Measurements from ENCODE around the gene KRTAP13-2. TPM values are rescaled to one million over a fixed set of nuclear protein-coding genes. Genes with fewer than 3 reads are reported as not detected.

Gene KRTAP13-2
- total RNA-seq, 1 donor from 2014 or later, result not detected

GRCh38 chr21:30345014-30345413, 27.1 kb downstream of the KRTAP13-2 start:
- Mint-ChIP-seq H3K4me3 (no peak overlapping the region), H3K9me3 (peaks cover 8% of the 10 kb centered on the region), H3K4me1 (peaks cover 9% of the 10 kb centered on the region), H3K27me3 (ENCODE audit: insufficient read depth, low read depth) (peaks cover 4% of the 10 kb centered on the region), H3K36me3 (no peaks in the 10 kb centered on the region), H3K27ac (no peak overlapping the region)
- no peak overlapping the region for H3K4me3 ChIP-seq
- H3K27me3 ChIP-seq, result no peaks in the 10 kb centered on the region
- DNase-seq (ENCODE audit: low spot score), result peak; percentile 8
- TF ChIP-seq CTCF (IDR thresholded peaks at IDR 0.05), result peak; percentile 21
- TF ChIP-seq EZH2 (IDR thresholded peaks at IDR 0.05), result no peak
- H3K36me3 ChIP-seq, result no peaks in the 10 kb centered on the region
- no peaks in the 10 kb centered on the region for H3F3A ChIP-seq (ENCODE audit: low read depth)
- no peaks in the 10 kb centered on the region for H4K20me1 ChIP-seq (ENCODE audit: low read depth)
- no peak overlapping the region for H3K9ac ChIP-seq
- no peak overlapping the region for H3K27ac ChIP-seq
- H2AFZ ChIP-seq (replicated peaks), result no peak overlapping the region
- H3K4me1 ChIP-seq, result peaks cover 3% of the 10 kb centered on the region
- H3K4me2 ChIP-seq, result no peak overlapping the region
- no peaks in the 10 kb centered on the region for H3K9me3 ChIP-seq (ENCODE audit: low read depth)
- H3K79me2 ChIP-seq (ENCODE audit: low read depth), result no peaks in the 10 kb centered on the region

GRCh38 chr21:30340714-30341573, 31.1 kb downstream of the KRTAP13-2 start:
- H3K4me1 Mint-ChIP-seq, result no peaks in the 10 kb centered on the region
- Histone ChIP-seq H3K9me3 (ENCODE audit: low read depth) (no peaks in the 10 kb centered on the region), H3K27ac (no peak overlapping the region), H3K79me2 (ENCODE audit: low read depth) (no peaks in the 10 kb centered on the region), H2AFZ (replicated peaks) (no peak overlapping the region), H3K4me1 (no peaks in the 10 kb centered on the region), H3K27me3 (no peaks in the 10 kb centered on the region), H3K4me2 (no peak overlapping the region), H3K9ac (no peak overlapping the region), H3K4me3 (no peak overlapping the region), H4K20me1 (ENCODE audit: low read depth) (no peaks in the 10 kb centered on the region), H3F3A (ENCODE audit: low read depth) (no peaks in the 10 kb centered on the region), H3K36me3 (no peaks in the 10 kb centered on the region)
- DNase-seq (ENCODE audit: low spot score), result peak; percentile 52
- no peaks in the 10 kb centered on the region for H3K36me3 Mint-ChIP-seq
- no peak overlapping the region for H3K4me3 Mint-ChIP-seq
- peaks cover 8% of the 10 kb centered on the region for H3K9me3 Mint-ChIP-seq
- TF ChIP-seq EZH2phosphoT487 (IDR thresholded peaks at IDR 0.05), result no peak
- no peak for TF ChIP-seq EZH2 (IDR thresholded peaks at IDR 0.05)
- TF ChIP-seq CTCF (IDR thresholded peaks at IDR 0.05), result peak; percentile 96
- H3K27me3 Mint-ChIP-seq (ENCODE audit: insufficient read depth, low read depth), result no peaks in the 10 kb centered on the region
- H3K27ac Mint-ChIP-seq, result no peak overlapping the region

DNA sequence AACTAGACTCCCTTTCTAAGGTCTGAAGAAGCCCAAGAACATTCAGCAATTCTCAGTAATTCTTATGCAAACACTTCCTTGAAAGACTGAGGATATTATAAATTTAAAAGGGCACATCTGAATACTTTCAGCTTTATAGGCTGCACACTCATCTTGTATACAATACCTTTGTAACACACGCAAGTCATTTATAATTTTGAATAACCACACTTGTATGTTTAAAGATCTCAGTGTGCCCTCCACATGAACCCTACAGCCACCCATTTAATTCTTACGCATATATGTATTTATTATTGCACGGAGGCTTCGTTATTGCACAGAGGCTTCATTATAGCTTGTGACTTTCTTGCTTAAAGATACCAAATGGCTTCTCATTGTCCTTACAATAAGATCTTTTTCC, 33.4 kb downstream of the KRTAP13-2 start:
- no peaks in the 10 kb centered on the region for H4K20me1 ChIP-seq (ENCODE audit: low read depth)
- H3K79me2 ChIP-seq (ENCODE audit: low read depth), result no peaks in the 10 kb centered on the region
- H3K27me3 Mint-ChIP-seq (ENCODE audit: insufficient read depth, low read depth), result no peaks in the 10 kb centered on the region
- no peaks in the 10 kb centered on the region for H3F3A ChIP-seq (ENCODE audit: low read depth)
- no peak for TF ChIP-seq EZH2 (IDR thresholded peaks at IDR 0.05)
- TF ChIP-seq CTCF (IDR thresholded peaks at IDR 0.05), result no peak
- TF ChIP-seq EZH2phosphoT487 (IDR thresholded peaks at IDR 0.05), result no peak
- no peaks in the 10 kb centered on the region for H3K9me3 Mint-ChIP-seq
- no peak for DNase-seq (ENCODE audit: low spot score)
- no peak overlapping the region for H3K27ac ChIP-seq
- no peak overlapping the region for H2AFZ ChIP-seq (replicated peaks)
- no peaks in the 10 kb centered on the region for H3K36me3 Mint-ChIP-seq
- H3K4me3 ChIP-seq, result no peak overlapping the region
- H3K9ac ChIP-seq, result no peak overlapping the region
- no peaks in the 10 kb centered on the region for H3K4me1 ChIP-seq
- no peaks in the 10 kb centered on the region for H3K4me1 Mint-ChIP-seq
- H3K9me3 ChIP-seq (ENCODE audit: low read depth), result no peaks in the 10 kb centered on the region
- H3K27me3 ChIP-seq, result no peaks in the 10 kb centered on the region
- no peak overlapping the region for H3K27ac Mint-ChIP-seq
- H3K4me3 Mint-ChIP-seq, result no peak overlapping the region
- H3K36me3 ChIP-seq, result no peaks in the 10 kb centered on the region
- H3K4me2 ChIP-seq, result no peak overlapping the region
